RWPE1 (cell line): ENCODE measurements around the gene NHS.

Experiments used
- CTCF ChIA-PET: fragments of 350-600 bp; sonication (Branson Sonifier 250); formaldehyde crosslinking; extraction: SDS; loops from one replicate; lab custom pipeline; 2021; lab: Yijun Ruan, JAX
- POLR2A ChIA-PET: fragments of 400-600 bp; formaldehyde crosslinking; extraction: SDS; loops from one replicate; lab custom pipeline; 2020; ENCODE audit warnings: antibody characterized with exemption; ENCODE audit not compliant: low non-redundant PET; lab: Yijun Ruan, JAX
- DNase-seq: peaks from one replicate; pipeline ENCODE4 v3.0.0; 2012; ENCODE audit warnings: low spot score
- H3K27ac ChIP-seq: fragments of 450-650 bp; 2 replicates; pipeline ENCODE4 v1.5.1; 2017
- TF ChIP-seq, protein P1 (sequence below): fragments of 450-650 bp; conservative IDR thresholded peaks from 2 replicates; pipeline ENCODE4 v1.5.1; 2017; ENCODE audit warnings: low read depth, mild to moderate bottlenecking

Gene NHS

DNA sequence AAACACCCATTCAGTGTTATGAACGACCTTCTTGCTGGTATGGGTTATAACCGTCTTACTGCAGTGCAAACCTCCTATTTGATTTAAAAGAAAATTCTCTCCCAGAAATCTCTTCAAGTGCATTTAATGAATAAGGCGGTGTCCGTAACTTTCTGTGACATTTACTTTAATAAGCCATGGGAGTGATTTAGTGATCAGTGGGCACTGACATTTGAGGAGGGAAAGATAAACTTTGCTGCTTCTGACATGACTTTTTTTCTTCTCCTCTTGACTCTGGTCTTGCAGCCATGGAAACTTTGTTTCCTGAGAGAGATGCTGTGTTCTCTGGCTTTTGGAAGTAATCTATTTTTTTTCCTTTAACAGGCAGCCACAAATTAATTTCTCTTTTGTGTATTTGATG, 106.1 kb downstream of the NHS start:
- DNase-seq = no peak
- ChIA-PET CTCF (no interaction called here), POLR2A (no interaction called here)
- TF ChIP-seq, protein P1, sequence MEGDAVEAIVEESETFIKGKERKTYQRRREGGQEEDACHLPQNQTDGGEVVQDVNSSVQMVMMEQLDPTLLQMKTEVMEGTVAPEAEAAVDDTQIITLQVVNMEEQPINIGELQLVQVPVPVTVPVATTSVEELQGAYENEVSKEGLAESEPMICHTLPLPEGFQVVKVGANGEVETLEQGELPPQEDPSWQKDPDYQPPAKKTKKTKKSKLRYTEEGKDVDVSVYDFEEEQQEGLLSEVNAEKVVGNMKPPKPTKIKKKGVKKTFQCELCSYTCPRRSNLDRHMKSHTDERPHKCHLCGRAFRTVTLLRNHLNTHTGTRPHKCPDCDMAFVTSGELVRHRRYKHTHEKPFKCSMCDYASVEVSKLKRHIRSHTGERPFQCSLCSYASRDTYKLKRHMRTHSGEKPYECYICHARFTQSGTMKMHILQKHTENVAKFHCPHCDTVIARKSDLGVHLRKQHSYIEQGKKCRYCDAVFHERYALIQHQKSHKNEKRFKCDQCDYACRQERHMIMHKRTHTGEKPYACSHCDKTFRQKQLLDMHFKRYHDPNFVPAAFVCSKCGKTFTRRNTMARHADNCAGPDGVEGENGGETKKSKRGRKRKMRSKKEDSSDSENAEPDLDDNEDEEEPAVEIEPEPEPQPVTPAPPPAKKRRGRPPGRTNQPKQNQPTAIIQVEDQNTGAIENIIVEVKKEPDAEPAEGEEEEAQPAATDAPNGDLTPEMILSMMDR = no peak
- no peak overlapping the region for H3K27ac ChIP-seq

DNA sequence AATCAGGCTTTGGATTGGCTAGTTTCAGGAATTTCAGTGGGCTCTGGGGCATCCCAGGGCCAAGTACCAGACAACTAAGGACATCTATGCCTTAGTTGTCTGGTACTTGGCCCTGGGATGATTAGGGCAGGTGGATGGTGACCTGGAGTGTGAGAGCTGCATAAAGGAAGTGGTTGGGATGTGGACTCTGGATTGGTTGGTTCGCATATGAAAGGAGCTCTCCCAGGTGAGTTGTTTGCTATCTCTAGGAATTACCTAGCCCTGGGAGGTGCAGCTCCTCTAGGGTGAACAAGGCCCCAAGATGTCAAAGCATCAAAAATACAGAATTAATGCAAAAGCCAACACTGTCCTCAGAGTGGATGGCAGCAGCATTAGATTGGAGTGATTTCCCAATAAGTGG, 109.6 kb downstream of the NHS start:
- no peak overlapping the region for H3K27ac ChIP-seq
- ChIA-PET POLR2A (no interaction called here), CTCF (no interaction called here)
- no peak for DNase-seq
- TF ChIP-seq, protein P1 = no peak

- DNase-seq = no peak
- TF ChIP-seq, protein P1 = no peak
- H3K27ac ChIP-seq = no peak overlapping the region
- ChIA-PET POLR2A (no interaction called here), CTCF (no interaction called here)
These were observed 110.4 kb downstream of the NHS start for GRCh38 chrX:17485391-17485790.

- H3K27ac ChIP-seq = no peak overlapping the region
- CTCF ChIA-PET = no interaction called here
- TF ChIP-seq, protein P1 = no peak
- POLR2A ChIA-PET = no interaction called here
- DNase-seq = no peak
These were observed 113.0 kb downstream of the NHS start for GRCh38 chrX:17488036-17488435.

DNA sequence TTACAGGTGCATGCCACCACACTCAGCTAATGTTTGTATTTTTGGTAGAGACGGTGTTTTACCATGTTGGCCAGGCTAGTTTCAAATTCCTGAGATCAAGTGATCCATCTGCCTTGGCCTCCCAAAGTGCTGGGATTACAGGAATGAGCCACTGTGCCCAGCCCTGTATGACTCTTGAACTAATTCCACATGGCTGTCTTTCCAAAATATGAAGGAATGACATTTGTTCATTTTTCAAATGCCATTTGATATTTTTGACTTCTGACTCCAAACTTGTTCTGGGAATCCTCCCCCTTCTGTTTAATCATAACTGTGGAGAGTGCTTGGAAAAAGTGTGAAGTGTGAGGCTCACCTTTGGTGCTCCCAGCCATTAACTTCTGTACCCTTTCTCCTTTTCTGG, 119.2 kb downstream of the NHS start:
- no peak for DNase-seq
- no peak overlapping the region for H3K27ac ChIP-seq
- TF ChIP-seq, protein P1 = no peak
- CTCF ChIA-PET = no interaction called here
- POLR2A ChIA-PET = no interaction called here

DNA sequence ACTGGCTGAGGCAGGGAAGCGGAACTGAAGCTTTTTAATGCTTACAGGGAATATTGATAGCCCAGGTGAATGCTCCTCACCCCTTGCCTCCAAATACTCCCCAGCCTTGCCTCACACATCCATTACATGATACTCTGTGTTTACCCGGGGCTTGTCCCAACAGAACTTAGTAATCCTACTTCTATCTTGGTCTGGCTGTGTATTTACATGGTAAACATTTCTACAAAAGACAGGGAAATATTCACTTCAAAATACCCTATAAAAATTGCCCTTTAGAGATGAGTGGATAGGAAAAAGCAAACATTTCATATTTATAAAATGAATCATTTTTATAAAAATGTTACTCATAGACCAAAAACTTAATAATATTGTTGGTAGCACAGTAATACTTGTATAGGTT, 120.1 kb downstream of the NHS start:
- TF ChIP-seq, protein P1 = no peak
- DNase-seq = no peak
- no peak overlapping the region for H3K27ac ChIP-seq
- POLR2A ChIA-PET = no interaction called here
- CTCF ChIA-PET = no interaction called here

DNA sequence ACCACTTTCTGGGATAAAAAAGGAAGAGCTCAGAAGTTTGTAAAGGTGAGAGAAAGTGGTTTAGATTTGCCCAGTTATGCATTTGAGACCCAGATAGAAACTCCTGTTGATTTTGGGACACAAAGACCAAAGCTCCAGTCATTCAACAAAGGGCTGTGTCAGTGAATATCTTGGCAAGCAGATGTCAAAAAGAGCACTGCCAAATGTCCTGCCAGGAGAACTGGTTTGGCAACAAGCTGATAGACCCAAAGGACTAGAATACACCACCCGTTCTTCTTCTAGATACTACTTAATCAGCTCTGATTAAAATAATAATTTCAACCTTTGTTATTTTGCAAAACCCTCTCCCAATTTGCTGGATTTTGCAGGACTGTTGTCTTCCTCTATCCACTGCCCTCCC, 121.4 kb downstream of the NHS start:
- ChIA-PET CTCF (no interaction called here), POLR2A (no interaction called here)
- TF ChIP-seq, protein P1 = no peak
- no peak overlapping the region for H3K27ac ChIP-seq
- DNase-seq = no peak
